ENCODE measurements around the gene PSMD13. TPM values are rescaled to one million over a fixed set of nuclear protein-coding genes. Genes with fewer than 3 reads are reported as not detected.
A peak's percentile ranks its signal among the peaks of the same experiment; 100 is the strongest.

PSMD13 gene
- total RNA-seq, 2 donors from 2014 or later, result 75.3 to 80.3 TPM

DNA sequence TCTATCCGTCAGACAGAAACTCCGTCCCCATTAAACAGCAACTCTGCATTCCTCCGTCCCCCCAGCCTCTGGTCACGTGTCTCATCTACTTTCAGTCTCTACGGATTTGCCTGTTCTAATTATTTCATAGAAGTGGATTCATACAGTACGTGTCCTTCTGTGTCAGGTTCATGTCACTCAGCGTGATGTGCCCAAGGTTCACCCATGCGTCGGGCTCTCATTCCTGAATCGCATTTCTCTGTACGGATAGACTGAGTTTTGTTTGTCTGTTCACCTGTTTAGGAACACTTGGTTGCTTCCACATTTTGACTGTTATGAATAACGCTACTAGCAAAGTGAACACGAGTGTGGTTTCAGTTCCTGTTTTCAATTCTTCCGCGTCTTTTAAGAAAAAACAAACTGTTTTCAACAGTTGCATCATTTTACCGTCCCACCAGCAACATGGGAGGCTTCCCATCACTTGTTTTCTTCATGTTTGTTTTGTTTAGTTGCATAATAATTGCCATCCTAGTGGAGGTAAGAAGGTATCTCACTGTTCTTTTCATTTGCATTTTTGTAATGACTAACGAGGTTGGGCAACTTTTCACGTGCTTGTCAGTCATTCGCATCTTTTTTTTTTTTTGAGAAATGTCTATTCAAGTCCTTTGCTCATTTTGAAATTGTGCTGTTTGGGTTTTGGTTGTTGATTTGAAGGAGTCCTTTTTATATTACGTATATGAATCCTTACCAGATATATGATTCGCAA is 32.5 kb downstream of the PSMD13 start:
- TF ChIP-seq, protein P1, sequence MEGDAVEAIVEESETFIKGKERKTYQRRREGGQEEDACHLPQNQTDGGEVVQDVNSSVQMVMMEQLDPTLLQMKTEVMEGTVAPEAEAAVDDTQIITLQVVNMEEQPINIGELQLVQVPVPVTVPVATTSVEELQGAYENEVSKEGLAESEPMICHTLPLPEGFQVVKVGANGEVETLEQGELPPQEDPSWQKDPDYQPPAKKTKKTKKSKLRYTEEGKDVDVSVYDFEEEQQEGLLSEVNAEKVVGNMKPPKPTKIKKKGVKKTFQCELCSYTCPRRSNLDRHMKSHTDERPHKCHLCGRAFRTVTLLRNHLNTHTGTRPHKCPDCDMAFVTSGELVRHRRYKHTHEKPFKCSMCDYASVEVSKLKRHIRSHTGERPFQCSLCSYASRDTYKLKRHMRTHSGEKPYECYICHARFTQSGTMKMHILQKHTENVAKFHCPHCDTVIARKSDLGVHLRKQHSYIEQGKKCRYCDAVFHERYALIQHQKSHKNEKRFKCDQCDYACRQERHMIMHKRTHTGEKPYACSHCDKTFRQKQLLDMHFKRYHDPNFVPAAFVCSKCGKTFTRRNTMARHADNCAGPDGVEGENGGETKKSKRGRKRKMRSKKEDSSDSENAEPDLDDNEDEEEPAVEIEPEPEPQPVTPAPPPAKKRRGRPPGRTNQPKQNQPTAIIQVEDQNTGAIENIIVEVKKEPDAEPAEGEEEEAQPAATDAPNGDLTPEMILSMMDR (IDR thresholded peaks at IDR 0.05), result no peak
- Histone ChIP-seq H3K27ac (peak overlapping the region; percentile 48 to 53), H3K4me1 (no peaks in the 10 kb centered on the region), H3K4me3 (peak overlapping the region in 1 of 2 donors; percentile 10), H3K9me3 (peaks cover 0 to 13% of the 10 kb centered on the region in 2 donors), H3K27me3 (no peaks in the 10 kb centered on the region), H3K36me3 (no peaks in the 10 kb centered on the region)
- DNase-seq (ENCODE audit: low spot score), result peak; percentile 49

DNA sequence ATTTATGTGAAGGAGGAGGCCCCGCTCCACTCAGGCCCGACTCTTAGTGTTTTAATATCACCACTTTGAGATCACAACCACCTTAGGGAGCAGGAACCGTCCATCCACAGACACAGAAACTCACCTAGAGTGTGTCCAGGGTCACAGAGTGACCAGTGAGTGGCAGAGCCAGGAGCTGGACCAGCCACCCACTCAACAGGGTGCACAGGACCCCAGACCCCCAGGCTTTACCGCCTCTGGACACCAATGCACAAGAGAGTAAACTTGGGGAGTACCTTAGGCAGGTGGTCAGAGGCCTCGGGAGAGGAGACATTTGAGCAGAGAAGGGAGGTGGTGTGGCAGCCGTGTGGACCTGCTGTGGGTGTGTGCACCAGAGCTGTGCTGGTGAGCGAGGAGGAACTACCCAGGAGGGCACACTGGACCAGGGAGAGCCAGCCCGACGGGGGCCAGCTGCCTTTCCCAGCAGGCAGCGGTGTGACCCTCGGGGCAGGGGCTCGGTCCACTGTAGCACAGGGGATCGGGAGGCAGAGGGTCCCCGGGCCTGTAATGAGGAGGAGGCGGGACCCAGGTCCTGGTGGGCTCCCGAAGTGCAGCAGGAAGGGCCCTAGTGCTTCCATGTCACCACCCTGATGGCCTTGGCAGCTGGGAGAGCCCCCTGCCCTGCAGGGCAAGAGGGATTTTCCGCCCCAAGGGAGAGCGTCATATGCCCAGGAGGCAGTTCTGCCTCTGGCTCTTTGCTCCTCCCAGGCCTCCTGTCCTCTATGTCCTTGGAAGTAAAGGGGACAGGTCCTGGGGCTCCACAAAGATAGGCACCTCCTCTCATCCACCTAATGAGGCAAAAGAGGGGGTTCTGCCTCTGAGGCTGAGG is 33.9 kb downstream of the PSMD13 start:
- DNase-seq (ENCODE audit: low spot score), result no peak
- TF ChIP-seq, protein P1 (IDR thresholded peaks at IDR 0.05), result no peak
- H3K27me3 ChIP-seq, result no peaks in the 10 kb centered on the region
- no peaks in the 10 kb centered on the region for H3K4me1 ChIP-seq
- peak overlapping the region; percentile 16 for H3K27ac ChIP-seq
- H3K9me3 ChIP-seq, result peaks cover 0 to 9% of the 10 kb centered on the region in 2 donors
- H3K4me3 ChIP-seq, result no peak overlapping the region
- no peaks in the 10 kb centered on the region for H3K36me3 ChIP-seq

DNA sequence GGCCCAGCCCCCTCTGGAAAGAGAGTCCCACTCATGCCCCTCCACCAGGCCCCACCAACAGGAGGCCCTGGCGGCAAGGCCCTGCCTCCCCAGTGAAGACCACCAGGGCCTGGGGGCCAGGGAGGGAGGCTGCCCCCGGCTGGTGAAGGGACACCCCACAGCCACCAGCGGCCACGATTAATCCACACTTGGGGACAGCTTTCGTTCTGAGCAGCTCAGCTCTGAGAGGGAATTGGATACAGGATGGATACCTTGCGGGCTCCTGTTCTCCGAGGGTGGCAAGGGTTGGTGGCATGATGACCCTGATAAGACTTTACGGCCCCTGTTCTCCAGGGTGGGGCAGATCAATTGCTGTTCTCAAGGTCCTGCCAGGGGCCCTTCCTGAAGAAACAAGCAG is 34.5 kb downstream of the PSMD13 start:
- Histone ChIP-seq H3K4me3 (no peak overlapping the region), H3K27ac (no peak overlapping the region), H3K9me3 (peaks cover 0 to 2% of the 10 kb centered on the region in 2 donors), H3K36me3 (no peaks in the 10 kb centered on the region), H3K27me3 (no peaks in the 10 kb centered on the region), H3K4me1 (no peaks in the 10 kb centered on the region)
- TF ChIP-seq, protein P1 (IDR thresholded peaks at IDR 0.05), result no peak
- no peak for DNase-seq (ENCODE audit: low spot score)

DNA sequence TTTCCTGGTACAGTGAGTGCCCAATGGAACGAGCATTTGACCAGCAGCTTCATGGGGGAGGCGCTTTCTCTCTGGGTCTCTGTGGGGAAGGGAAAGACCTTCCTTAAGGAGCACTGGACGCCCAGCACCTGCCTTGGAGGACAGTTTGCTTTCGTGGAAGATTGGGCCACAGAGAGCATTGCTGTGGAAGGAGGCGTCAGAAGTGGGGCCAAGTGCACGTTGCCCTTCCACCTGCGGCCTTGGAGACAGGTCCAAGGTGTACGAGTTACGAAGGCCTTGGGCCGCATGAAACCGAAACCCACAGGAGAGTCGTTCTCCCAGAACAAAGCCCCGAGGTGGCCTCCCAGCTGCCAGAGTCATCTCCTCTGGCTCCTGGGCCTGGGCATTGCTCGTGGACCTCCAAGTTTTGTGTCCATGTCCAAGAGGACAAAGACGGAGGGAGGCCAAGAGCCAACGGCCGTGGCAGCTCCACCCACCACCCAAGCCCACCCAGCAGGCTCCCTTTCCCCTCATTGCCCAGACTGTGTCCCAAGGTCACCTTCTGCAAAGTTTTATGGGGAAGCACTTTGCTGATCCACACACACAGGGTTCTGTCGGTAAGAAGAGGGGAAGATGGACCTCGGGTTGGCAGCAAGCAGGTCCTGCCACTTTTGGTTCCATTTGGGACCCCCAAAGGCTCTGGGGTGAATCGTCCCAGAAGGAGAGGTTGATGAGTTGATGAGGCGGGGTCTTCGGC is 35.6 kb downstream of the PSMD13 start:
- no peak for DNase-seq (ENCODE audit: low spot score)
- Histone ChIP-seq H3K4me1 (no peaks in the 10 kb centered on the region), H3K27me3 (no peaks in the 10 kb centered on the region), H3K9me3 (no peaks in the 10 kb centered on the region), H3K27ac (no peak overlapping the region), H3K4me3 (no peak overlapping the region), H3K36me3 (no peaks in the 10 kb centered on the region)
- TF ChIP-seq, protein P1 (IDR thresholded peaks at IDR 0.05), result no peak

DNA sequence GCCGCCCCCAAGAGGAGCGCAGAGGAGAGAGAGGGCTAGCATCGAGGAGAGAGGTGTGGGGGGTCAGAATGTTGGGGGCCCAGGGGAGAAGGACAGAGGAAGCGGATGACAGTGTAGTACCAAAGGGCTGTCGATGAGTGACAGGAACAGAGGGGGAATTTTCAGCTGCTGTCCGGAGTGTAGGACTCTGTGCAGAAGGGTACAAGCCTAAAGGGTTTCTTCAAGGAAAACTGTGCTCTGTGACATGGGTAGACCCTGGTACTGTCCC is 36.1 kb downstream of the PSMD13 start:
- TF ChIP-seq, protein P1 (IDR thresholded peaks at IDR 0.05), result no peak
- no peaks in the 10 kb centered on the region for H3K27me3 ChIP-seq
- H3K36me3 ChIP-seq, result no peaks in the 10 kb centered on the region
- H3K4me1 ChIP-seq, result no peaks in the 10 kb centered on the region
- no peak overlapping the region for H3K27ac ChIP-seq
- no peaks in the 10 kb centered on the region for H3K9me3 ChIP-seq
- DNase-seq (ENCODE audit: low spot score), result no peak
- H3K4me3 ChIP-seq, result no peak overlapping the region

Data from right atrium auricular region (tissue), 2 donors.